Measurements from ENCODE around the gene HOXB6. TPM values are rescaled to one million over a fixed set of nuclear protein-coding genes. Genes with fewer than 3 reads are reported as not detected.
A peak's percentile ranks its signal among the peaks of the same experiment; 100 is the strongest.

HOXB6 gene
- total and polyA plus RNA-seq, 12 donors: 1.7 to 23.1 (median 11.8) TPM

- Histone ChIP-seq H3K27ac (peak within 1 kb of the TSS in 3 of 5 donors; percentile 45 to 87 (median 83)), H3K4me1 (replicated peaks in 1 of 2) (peaks cover 3 to 24% of the 10 kb centered on the region in 2 donors), H3K27me3 (no peaks in the 10 kb centered on the region), H3K4me3 (peak within 1 kb of the TSS in 3 of 4 donors; percentile 45 to 85 (median 62)), H3K36me3 (replicated peaks in 1 of 2) (no peaks in the 10 kb centered on the region), H3K9me3 (replicated peaks in 1 of 3) (no peaks in the 10 kb centered on the region)
- DNase-seq: peak; percentile 73 to 90 (median 85)
- TF ChIP-seq POLR2A (IDR thresholded peaks at IDR 0.05) (peak in 1 of 2 donors; percentile 14), CTCF (IDR thresholded peaks at IDR 0.05) (no peak)
- 0 to 1% (median 1%) methylated on average over 14 to 58 of the region's 58 CpGs for WGBS, 4 donors
- intact Hi-C loops (cut with DNase I): loop anchor here (5.0 kb wide), 1 partner anchor 36 kb away; no protein-coding TSS in a partner anchor
These were observed 26.7 kb downstream of the HOXB6 start, which contains the start of gene HOXB4 for GRCh38 chr17:48577946-48578615. Gene HOXB4, minus strand, starts transcription at chr17:48578350. Its CDS starts 31 bp downstream, at chr17:48578319.

GRCh38 chr17:48577330-48577945 is 27.3 kb downstream of the HOXB6 start:
- Histone ChIP-seq H3K27me3 (no peaks in the 10 kb centered on the region), H3K27ac (peak overlapping the region in 3 of 5 donors; percentile 45 to 87 (median 83)), H3K9me3 (replicated peaks in 1 of 3) (no peaks in the 10 kb centered on the region), H3K36me3 (replicated peaks in 1 of 2) (no peaks in the 10 kb centered on the region), H3K4me1 (replicated peaks in 1 of 2) (peaks cover 3 to 30% of the 10 kb centered on the region in 2 donors), H3K4me3 (peak overlapping the region in 3 of 4 donors; percentile 45 to 85 (median 62))
- intact Hi-C loops (cut with DNase I): loop anchor here (5.0 kb wide), 1 partner anchor 35 kb away; no protein-coding TSS in a partner anchor
- DNase-seq: peak in 2 of 7 donors; percentile 46
- TF ChIP-seq CTCF (IDR thresholded peaks at IDR 0.05) (no peak), POLR2A (IDR thresholded peaks at IDR 0.05) (no peak)
- WGBS, 4 donors: 3 to 16% (median 5%) methylated on average over 8 to 19 of the region's 19 CpGs

GRCh38 chr17:48576479-48577309 is 28.1 kb downstream of the HOXB6 start:
- 14 to 34% (median 31%) methylated on average over 16 to 43 of the region's 43 CpGs for WGBS, 4 donors
- peak overlapping the region in 2 of 5 donors; percentile 83 to 87 for H3K27ac ChIP-seq
- H3K9me3 ChIP-seq (replicated peaks in 1 of 3): no peaks in the 10 kb centered on the region
- no peaks in the 10 kb centered on the region for H3K36me3 ChIP-seq (replicated peaks in 1 of 2)
- DNase-seq: peak in 3 of 7 donors; percentile 57 to 64 (median 61)
- H3K4me1 ChIP-seq (replicated peaks in 1 of 2): peaks cover 3 to 35% of the 10 kb centered on the region in 2 donors
- intact Hi-C loops (cut with DNase I): loop anchor here (5.0 kb wide), 1 partner anchor 34 kb away; no protein-coding TSS in a partner anchor
- H3K27me3 ChIP-seq: no peaks in the 10 kb centered on the region
- TF ChIP-seq CTCF (IDR thresholded peaks at IDR 0.05) (no peak), POLR2A (IDR thresholded peaks at IDR 0.05) (peak in 1 of 2 donors; percentile 26)
- peak overlapping the region in 1 of 4 donors; percentile 85 for H3K4me3 ChIP-seq

Data from adrenal gland (tissue), 12 donors.